Uterus (tissue), 2 donors: ENCODE measurements around the gene MS4A18.

Experiments
- POLR2A ChIP-seq, 2 donors: fragments of 450-650 bp; IDR thresholded peaks; one replicate each; pipeline ENCODE4 v1.6.1; 2016; ENCODE audit warnings: antibody characterized with exemption in 2 of 2, mild to moderate bottlenecking in 1 of 2, moderate library complexity in 1 of 2
- TF ChIP-seq, protein P1 (sequence below), 4 experiments: fragments of 200-600 bp in 2 of 4; fragments of 450-650 bp in 2 of 4; sonication (generic) in 2 of 4; IDR thresholded peaks; one replicate each; pipeline ENCODE4 v1.5.1; 2016 to 2019; ENCODE audit warnings: antibody characterized with exemption in 4 of 4, mild to moderate bottlenecking in 2 of 4, moderate library complexity in 1 of 4

DNA sequence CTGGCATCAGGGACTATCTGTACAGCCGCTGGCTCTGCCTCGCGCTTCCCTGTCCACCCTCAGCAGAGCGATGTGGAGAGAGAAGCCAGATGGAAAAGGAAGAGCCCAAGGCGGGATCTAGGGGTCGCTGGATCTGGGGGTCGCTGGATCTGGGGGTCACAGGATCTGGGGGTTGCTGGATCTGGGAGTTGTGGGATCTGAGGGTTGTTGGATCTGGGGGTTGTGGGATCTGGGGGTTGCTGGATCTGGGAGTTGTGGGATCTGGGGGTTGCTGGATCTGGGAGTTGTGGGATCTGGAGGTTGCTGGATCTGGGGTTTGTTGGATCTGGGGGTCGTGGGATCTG is 58.6 kb downstream of the MS4A18 start:
- TF ChIP-seq, protein P1, sequence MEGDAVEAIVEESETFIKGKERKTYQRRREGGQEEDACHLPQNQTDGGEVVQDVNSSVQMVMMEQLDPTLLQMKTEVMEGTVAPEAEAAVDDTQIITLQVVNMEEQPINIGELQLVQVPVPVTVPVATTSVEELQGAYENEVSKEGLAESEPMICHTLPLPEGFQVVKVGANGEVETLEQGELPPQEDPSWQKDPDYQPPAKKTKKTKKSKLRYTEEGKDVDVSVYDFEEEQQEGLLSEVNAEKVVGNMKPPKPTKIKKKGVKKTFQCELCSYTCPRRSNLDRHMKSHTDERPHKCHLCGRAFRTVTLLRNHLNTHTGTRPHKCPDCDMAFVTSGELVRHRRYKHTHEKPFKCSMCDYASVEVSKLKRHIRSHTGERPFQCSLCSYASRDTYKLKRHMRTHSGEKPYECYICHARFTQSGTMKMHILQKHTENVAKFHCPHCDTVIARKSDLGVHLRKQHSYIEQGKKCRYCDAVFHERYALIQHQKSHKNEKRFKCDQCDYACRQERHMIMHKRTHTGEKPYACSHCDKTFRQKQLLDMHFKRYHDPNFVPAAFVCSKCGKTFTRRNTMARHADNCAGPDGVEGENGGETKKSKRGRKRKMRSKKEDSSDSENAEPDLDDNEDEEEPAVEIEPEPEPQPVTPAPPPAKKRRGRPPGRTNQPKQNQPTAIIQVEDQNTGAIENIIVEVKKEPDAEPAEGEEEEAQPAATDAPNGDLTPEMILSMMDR (IDR thresholded peaks at IDR 0.05): no peak
- no peak for TF ChIP-seq POLR2A (IDR thresholded peaks at IDR 0.05)
